Common myeloid progenitor, CD34-positive (primary cell): ENCODE results near the gene ZNF280D.

ENCODE experiments used
- CTCF ChIA-PET: fragments of 350-600 bp; sonication (Branson Sonifier 250); formaldehyde crosslinking; loops from one replicate; lab custom pipeline; 2021; ENCODE audit warnings: antibody characterized with exemption; lab: Charles Lee
- POLR2A ChIA-PET: fragments of 350-600 bp; sonication (Branson Sonifier 250); formaldehyde crosslinking; loops from one replicate; lab custom pipeline; 2021; ENCODE audit warnings: antibody characterized with exemption; lab: Charles Lee
- DNase-seq, 3 donors: peaks; one replicate each; pipeline versions ENCODE4 v3.0.0 to v3.0.0-alpha.2; 2013
- H3K27ac ChIP-seq, 2 experiments: 1 replicate in 1 of 2; 2 replicates in 1 of 2; pipeline ENCODE4 v1.7.0; 2013; ENCODE audit warnings: inconsistent platforms in 2 of 2, low read length in 2 of 2, mild to moderate bottlenecking in 2 of 2, low read depth in 1 of 2, moderate library complexity in 1 of 2; ENCODE audit not compliant: severe bottlenecking in 2 of 2, insufficient read depth in 1 of 2, poor library complexity in 1 of 2
- H3K27me3 ChIP-seq, 5 experiments: replicated peaks in 2 of 5; 1 replicate in 3 of 5; 2 replicates in 2 of 5; pipeline versions ENCODE4 v1.6.1 to v1.7.0; 2013; ENCODE audit warnings: low read length in 4 of 5, mild to moderate bottlenecking in 2 of 5, moderate library complexity in 2 of 5, inconsistent platforms in 1 of 5; ENCODE audit not compliant: insufficient read depth in 5 of 5, control insufficient read depth in 4 of 5
- H3K36me3 ChIP-seq, 4 experiments: 1 replicate in 2 of 4; 2 replicates in 2 of 4; pipeline versions ENCODE4 v1.6.1 to v1.7.0; 2013; ENCODE audit warnings: low read length in 3 of 4, control low read depth in 1 of 4, mild to moderate bottlenecking in 1 of 4; ENCODE audit not compliant: control insufficient read depth in 4 of 4, insufficient read depth in 4 of 4
- H3K4me1 ChIP-seq, 4 experiments: 1 replicate in 3 of 4; 2 replicates in 1 of 4; pipeline versions ENCODE4 v1.6.1 to v1.7.1; 2013; ENCODE audit warnings: low read length in 3 of 4, mild to moderate bottlenecking in 3 of 4, control low read depth in 1 of 4, inconsistent platforms in 1 of 4, moderate library complexity in 1 of 4; ENCODE audit not compliant: control insufficient read depth in 4 of 4, insufficient read depth in 4 of 4; ENCODE audit errors: control extremely low read depth in 1 of 4
- H3K4me3 ChIP-seq, 7 experiments: 1 replicate in 4 of 7; 2 replicates in 3 of 7; pipeline versions ENCODE4 v1.5.1 to v1.7.0; 2013; ENCODE audit warnings: mild to moderate bottlenecking in 7 of 7, low read length in 6 of 7, moderate library complexity in 6 of 7, inconsistent platforms in 2 of 7, low read depth in 2 of 7, control low read depth in 1 of 7; ENCODE audit not compliant: insufficient read depth in 4 of 7, control insufficient read depth in 1 of 7; ENCODE audit errors: extremely low read depth in 1 of 7
- H3K9me3 ChIP-seq, 5 experiments: 1 replicate in 4 of 5; 2 replicates in 1 of 5; pipeline versions ENCODE4 v1.6.1 to v1.7.1; 2013; ENCODE audit warnings: low read length in 4 of 5, mild to moderate bottlenecking in 2 of 5, inconsistent platforms in 1 of 5, low read depth in 1 of 5, moderate library complexity in 1 of 5; ENCODE audit not compliant: control insufficient read depth in 4 of 5, insufficient read depth in 2 of 5; ENCODE audit errors: control extremely low read depth in 1 of 5
- WGBS: methylation state at CpG from one replicate; pipeline ENCODE4 v1.1.5; 2013; ENCODE audit not compliant: insufficient coverage; 5-methylcytosine and 5-hydroxymethylcytosine counted together

The ZNF280D gene

DNA sequence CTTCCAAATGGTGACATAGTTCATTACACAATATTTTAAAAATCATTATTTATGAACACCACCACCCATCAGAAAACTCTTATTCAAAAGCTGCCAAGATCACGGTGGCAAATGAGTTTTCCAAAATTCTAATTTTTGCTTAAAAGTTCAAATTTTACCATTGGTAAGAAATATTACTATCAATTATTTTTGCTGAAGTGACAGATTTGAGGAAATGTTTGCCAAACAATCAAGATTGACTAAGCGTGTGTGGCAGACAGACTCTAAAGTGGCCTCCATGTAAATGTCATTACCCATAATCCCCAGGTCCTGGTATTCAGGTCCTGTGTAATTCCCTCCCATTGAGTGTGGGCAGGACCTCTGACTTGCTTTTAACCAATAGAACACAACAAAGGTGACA lies 35.0 kb downstream of the ZNF280D start:
- no peak overlapping the region for H3K27ac ChIP-seq
- no peaks in the 10 kb centered on the region for H3K4me1 ChIP-seq
- ChIA-PET POLR2A (no interaction called here), CTCF (interaction anchor here (1.1 kb wide), 1 partner anchor 9 kb away, joined by 3 read pairs; no protein-coding TSS in a partner anchor)
- no peak for DNase-seq
- H3K36me3 ChIP-seq = peaks cover 6 to 37% (median 26%) of the 10 kb centered on the region in 4 experiments
- H3K9me3 ChIP-seq = no peaks in the 10 kb centered on the region
- 100% methylated on average over 1 of the region's 2 CpGs for WGBS
- H3K27me3 ChIP-seq = no peaks in the 10 kb centered on the region
- H3K4me3 ChIP-seq = no peak overlapping the region

DNA sequence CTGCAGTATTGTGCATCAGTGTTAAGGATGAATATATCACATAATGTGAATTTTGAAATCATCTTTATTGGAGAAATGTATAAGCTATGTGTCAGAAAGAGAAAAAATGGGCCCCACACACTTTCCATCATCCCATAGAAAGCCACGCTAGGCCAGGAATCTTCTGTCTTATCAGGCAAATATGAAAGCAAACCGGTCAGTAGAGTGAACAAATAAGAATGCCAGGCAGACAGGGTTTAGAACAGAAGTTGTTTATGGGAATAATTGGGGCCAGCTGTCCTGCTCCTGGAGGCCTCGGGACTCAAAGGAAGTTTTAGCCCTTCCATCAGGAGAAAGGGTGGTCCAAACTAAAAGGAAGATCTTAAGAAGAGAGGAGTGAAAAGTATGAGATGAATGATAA lies 39.5 kb downstream of the ZNF280D start:
- ChIA-PET POLR2A (interaction anchor here (0.5 kb wide), 1 partner anchor 32 kb away, joined by 3 read pairs; no protein-coding TSS in a partner anchor), CTCF (no interaction called here)
- WGBS = 100% methylated on average over 1 of the region's 3 CpGs
- no peak overlapping the region for H3K27ac ChIP-seq
- H3K27me3 ChIP-seq = no peaks in the 10 kb centered on the region
- no peak overlapping the region for H3K4me3 ChIP-seq
- no peak for DNase-seq
- no peaks in the 10 kb centered on the region for H3K9me3 ChIP-seq
- no peaks in the 10 kb centered on the region for H3K4me1 ChIP-seq
- H3K36me3 ChIP-seq = peaks cover 5 to 10% (median 7%) of the 10 kb centered on the region in 4 experiments

DNA sequence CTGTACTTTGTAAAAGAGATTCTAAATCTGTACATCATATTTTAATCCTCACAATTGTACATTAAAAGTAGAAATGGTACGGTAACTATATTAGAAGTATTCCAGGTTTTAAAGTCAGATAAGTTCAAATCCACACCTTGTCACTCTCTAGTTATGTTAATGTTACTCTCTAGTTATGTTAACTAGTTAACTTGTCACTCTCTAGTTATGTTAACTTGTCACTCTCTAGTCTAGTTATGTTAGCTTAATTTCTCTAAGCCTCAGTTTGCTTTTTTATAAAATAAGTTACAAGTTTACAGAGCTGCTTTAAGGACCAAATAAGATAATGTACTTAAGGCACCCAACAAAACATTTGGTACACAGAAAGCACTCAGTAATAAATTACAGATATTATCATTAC lies 42.6 kb downstream of the ZNF280D start:
- H3K4me3 ChIP-seq = no peak overlapping the region
- ChIA-PET CTCF (no interaction called here), POLR2A (no interaction called here)
- DNase-seq = no peak
- no peaks in the 10 kb centered on the region for H3K9me3 ChIP-seq
- peaks cover 0 to 5% (median 1%) of the 10 kb centered on the region in 4 experiments for H3K36me3 ChIP-seq
- no CpG with 5 or more reads among the region's 1 CpG for WGBS
- H3K27me3 ChIP-seq = no peaks in the 10 kb centered on the region
- H3K27ac ChIP-seq = no peak overlapping the region
- H3K4me1 ChIP-seq = no peaks in the 10 kb centered on the region

DNA sequence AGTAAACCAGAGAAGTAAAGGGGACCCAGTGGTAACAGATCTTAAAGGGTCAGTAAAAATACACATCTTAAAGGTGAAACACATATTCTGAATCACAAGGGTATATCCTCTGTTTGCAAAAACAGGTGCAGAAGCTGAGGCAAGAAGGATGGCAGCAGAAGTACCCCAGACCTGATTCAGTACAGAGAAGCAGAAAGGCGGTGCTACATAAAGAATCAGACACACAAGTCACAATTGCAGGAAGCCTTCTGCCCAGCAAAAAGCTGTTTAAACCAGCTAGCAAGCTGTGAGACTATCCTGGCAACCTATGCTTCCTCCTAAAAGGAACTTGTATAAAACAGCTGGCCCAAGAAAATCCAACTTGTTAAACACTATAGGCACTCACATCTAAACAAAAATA lies 49.4 kb downstream of the ZNF280D start:
- no peaks in the 10 kb centered on the region for H3K4me1 ChIP-seq
- H3K27ac ChIP-seq = no peak overlapping the region
- peaks cover 0 to 7% (median 3%) of the 10 kb centered on the region in 4 experiments for H3K36me3 ChIP-seq
- no CpG with 5 or more reads among the region's 1 CpG for WGBS
- no peak overlapping the region for H3K4me3 ChIP-seq
- POLR2A ChIA-PET = interaction anchor here (1.1 kb wide), 1 partner anchor 13 kb away, joined by 3 read pairs; no protein-coding TSS in a partner anchor
- H3K9me3 ChIP-seq = no peaks in the 10 kb centered on the region
- H3K27me3 ChIP-seq = no peaks in the 10 kb centered on the region
- CTCF ChIA-PET = no interaction called here
- no peak for DNase-seq

DNA sequence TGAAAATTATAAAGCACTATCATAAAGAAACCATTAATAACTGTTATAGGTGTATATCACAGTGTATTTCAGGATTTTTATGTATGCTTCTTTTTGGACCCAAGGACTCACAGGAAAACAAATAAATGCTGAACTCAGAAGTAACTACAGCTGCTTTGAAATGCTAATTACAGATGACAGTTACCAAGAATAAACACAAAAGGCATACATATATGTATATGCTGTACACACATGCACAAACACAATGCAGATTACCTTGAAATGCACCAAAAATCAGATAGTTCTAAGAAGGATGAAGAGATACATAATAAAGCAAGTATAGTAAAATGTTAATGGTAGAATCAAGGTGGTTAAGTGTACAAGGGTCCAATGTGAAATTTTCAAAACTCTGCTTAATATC lies 52.2 kb downstream of the ZNF280D start:
- DNase-seq = no peak

DNA sequence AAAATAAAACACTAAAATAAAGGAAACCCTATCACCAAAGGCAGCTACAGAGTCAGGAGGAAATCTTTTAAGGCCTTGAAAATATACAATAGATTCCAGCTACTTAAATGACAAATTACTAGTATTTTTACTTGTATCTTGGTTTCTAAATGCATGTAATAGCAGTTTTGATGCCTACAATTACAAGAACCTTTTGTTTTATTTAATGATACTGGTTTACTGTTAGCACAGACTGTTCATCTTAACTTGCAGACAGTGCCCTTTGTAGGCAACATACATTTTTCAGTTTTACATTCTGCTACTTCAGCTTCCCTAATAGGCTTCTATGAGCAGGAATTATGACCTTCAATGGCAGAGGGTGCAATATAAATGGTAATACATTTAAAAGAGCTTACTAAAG lies 54.1 kb downstream of the ZNF280D start:
- Histone ChIP-seq H3K4me1 (no peaks in the 10 kb centered on the region), H3K36me3 (peaks cover 3 to 37% (median 7%) of the 10 kb centered on the region in 4 experiments), H3K9me3 (no peaks in the 10 kb centered on the region), H3K27me3 (no peaks in the 10 kb centered on the region), H3K27ac (no peak overlapping the region), H3K4me3 (no peak overlapping the region)
- CTCF ChIA-PET = no interaction called here
- DNase-seq = no peak
- POLR2A ChIA-PET = no interaction called here

More for the DNA sequence above, 52.2 kb downstream of the ZNF280D start:
- Histone ChIP-seq H3K36me3 (peaks cover 0 to 21% (median 4%) of the 10 kb centered on the region in 4 experiments), H3K9me3 (no peaks in the 10 kb centered on the region), H3K27ac (no peak overlapping the region), H3K27me3 (no peaks in the 10 kb centered on the region), H3K4me3 (no peak overlapping the region), H3K4me1 (no peaks in the 10 kb centered on the region)
- ChIA-PET CTCF (no interaction called here), POLR2A (interaction anchor here (0.8 kb wide), 1 partner anchor 53 kb away, joined by 3 read pairs; no protein-coding TSS in a partner anchor)

DNA sequence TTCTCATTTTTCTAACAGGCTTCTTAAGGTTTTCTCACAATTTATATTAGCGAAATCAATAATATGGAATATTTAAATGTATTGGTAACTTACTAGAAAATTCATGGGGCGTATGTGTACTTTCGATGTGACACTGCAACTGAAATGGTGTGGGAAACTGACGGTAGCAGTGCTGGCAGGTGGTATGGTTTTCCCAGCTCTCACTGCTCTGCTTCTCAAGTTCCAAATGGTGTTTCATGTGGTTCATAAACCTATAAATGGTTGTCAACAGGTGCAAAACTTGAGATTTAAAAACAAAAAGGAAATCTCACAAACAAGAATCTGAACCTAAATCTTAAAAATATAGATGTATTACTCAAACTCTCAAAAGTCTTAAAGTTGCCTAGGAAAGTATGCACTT lies 54.7 kb downstream of the ZNF280D start:
- Histone ChIP-seq H3K4me1 (no peaks in the 10 kb centered on the region), H3K4me3 (no peak overlapping the region), H3K9me3 (no peaks in the 10 kb centered on the region), H3K27me3 (no peaks in the 10 kb centered on the region), H3K36me3 (peaks cover 3 to 41% (median 8%) of the 10 kb centered on the region in 4 experiments), H3K27ac (no peak overlapping the region)
- WGBS = 95% methylated on average over 3 of the region's 4 CpGs
- ChIA-PET POLR2A (no interaction called here), CTCF (no interaction called here)
- no peak for DNase-seq
